Type B pancreatic cell (in vitro differentiated cells): ENCODE results near the gene TRAIP. TPM values are rescaled to one million over a fixed set of nuclear protein-coding genes. Genes with fewer than 3 reads are reported as not detected.

Experiments
- DNase-seq: peaks from one replicate; pipeline ENCODE4 v3.0.0; 2021; ENCODE audit warnings: mixed read lengths; ENCODE audit not compliant: unreplicated experiment; ENCODE audit errors: extremely low spot score
- H3K27ac Mint-ChIP-seq: 2 replicates; pipeline ENCODE4 v1.8.0; 2021; ENCODE audit warnings: mild to moderate bottlenecking, mixed read lengths
- H3K27me3 Mint-ChIP-seq: 2 replicates; pipeline ENCODE4 v1.8.0; 2021; ENCODE audit warnings: mixed read lengths
- H3K36me3 Mint-ChIP-seq: 2 replicates; pipeline ENCODE4 v1.8.0; 2021; ENCODE audit warnings: mixed read lengths
- H3K4me1 Mint-ChIP-seq: one replicate; pipeline ENCODE4 v1.8.0; 2021; ENCODE audit warnings: mixed read lengths; ENCODE audit not compliant: unreplicated experiment
- H3K4me3 Mint-ChIP-seq: 2 replicates; pipeline ENCODE4 v1.8.0; 2021; ENCODE audit warnings: mild to moderate bottlenecking, mixed read lengths
- H3K9me3 Mint-ChIP-seq: 2 replicates; pipeline ENCODE4 v1.8.0; 2021; ENCODE audit warnings: mixed read lengths
- CTCF ChIP-seq: fragments of 200-600 bp; sonication (generic); conservative IDR thresholded peaks from 2 replicates; pipeline ENCODE4 v1.5.0; 2021; ENCODE audit warnings: antibody characterized with exemption, mild to moderate bottlenecking
- total RNA-seq: library from RNA; stranded (reverse); gene quantifications from 2 replicates; pipeline ENCODE4 v1.2.1, GENCODE V29; 2021; ENCODE audit warnings: low replicate concordance

The TRAIP gene
- total RNA-seq, 1 donor from 2014 or later = 23.0 TPM

GRCh38 chr3:49867400-49867799 is 11.0 kb upstream of the TRAIP start:
- Mint-ChIP-seq H3K9me3 (no peaks in the 10 kb centered on the region), H3K36me3 (no peaks in the 10 kb centered on the region), H3K4me3 (peak overlapping the region; percentile 14), H3K4me1 (peaks cover 15% of the 10 kb centered on the region), H3K27me3 (peaks cover 76% of the 10 kb centered on the region), H3K27ac (no peak overlapping the region)
- no peak for DNase-seq
- TF ChIP-seq CTCF = no peak

GRCh38 chr3:49865198-49865784 is 8.9 kb upstream of the TRAIP start:
- DNase-seq = no peak
- no peak overlapping the region for H3K4me3 Mint-ChIP-seq
- H3K27me3 Mint-ChIP-seq = peaks cover 63% of the 10 kb centered on the region
- no peaks in the 10 kb centered on the region for H3K9me3 Mint-ChIP-seq
- H3K36me3 Mint-ChIP-seq = no peaks in the 10 kb centered on the region
- TF ChIP-seq CTCF = no peak
- peaks cover 9% of the 10 kb centered on the region for H3K4me1 Mint-ChIP-seq
- no peak overlapping the region for H3K27ac Mint-ChIP-seq

- peaks cover 9% of the 10 kb centered on the region for H3K4me1 Mint-ChIP-seq
- peaks cover 58% of the 10 kb centered on the region for H3K27me3 Mint-ChIP-seq
- TF ChIP-seq CTCF = no peak
- no peak overlapping the region for H3K4me3 Mint-ChIP-seq
- H3K36me3 Mint-ChIP-seq = no peaks in the 10 kb centered on the region
- no peaks in the 10 kb centered on the region for H3K9me3 Mint-ChIP-seq
- no peak for DNase-seq
- H3K27ac Mint-ChIP-seq = no peak overlapping the region
Measured at GRCh38 chr3:49864505-49864904, 8.1 kb upstream of the TRAIP start.

GRCh38 chr3:49859576-49860305 is 3.4 kb upstream of the TRAIP start:
- peaks cover 24% of the 10 kb centered on the region for H3K27me3 Mint-ChIP-seq
- no peak overlapping the region for H3K4me3 Mint-ChIP-seq
- H3K36me3 Mint-ChIP-seq = no peaks in the 10 kb centered on the region
- H3K4me1 Mint-ChIP-seq = no peaks in the 10 kb centered on the region
- no peak for DNase-seq
- no peak overlapping the region for H3K27ac Mint-ChIP-seq
- no peak for TF ChIP-seq CTCF
- H3K9me3 Mint-ChIP-seq = no peaks in the 10 kb centered on the region

- no peaks in the 10 kb centered on the region for H3K9me3 Mint-ChIP-seq
- no peak overlapping the region for H3K27ac Mint-ChIP-seq
- H3K4me3 Mint-ChIP-seq = peak overlapping the region; percentile 92
- DNase-seq = no peak
- H3K27me3 Mint-ChIP-seq = no peaks in the 10 kb centered on the region
- H3K4me1 Mint-ChIP-seq = no peaks in the 10 kb centered on the region
- H3K36me3 Mint-ChIP-seq = no peaks in the 10 kb centered on the region
- no peak for TF ChIP-seq CTCF
Measured at GRCh38 chr3:49855662-49856061, 702 bp downstream of the TRAIP start.
